ENCODE measurements around the gene FYN. TPM values are rescaled to one million over a fixed set of nuclear protein-coding genes. Genes with fewer than 3 reads are reported as not detected.

FYN gene
- total RNA-seq, 2 experiments from 2014 or later, result 521 to 547 TPM

DNA sequence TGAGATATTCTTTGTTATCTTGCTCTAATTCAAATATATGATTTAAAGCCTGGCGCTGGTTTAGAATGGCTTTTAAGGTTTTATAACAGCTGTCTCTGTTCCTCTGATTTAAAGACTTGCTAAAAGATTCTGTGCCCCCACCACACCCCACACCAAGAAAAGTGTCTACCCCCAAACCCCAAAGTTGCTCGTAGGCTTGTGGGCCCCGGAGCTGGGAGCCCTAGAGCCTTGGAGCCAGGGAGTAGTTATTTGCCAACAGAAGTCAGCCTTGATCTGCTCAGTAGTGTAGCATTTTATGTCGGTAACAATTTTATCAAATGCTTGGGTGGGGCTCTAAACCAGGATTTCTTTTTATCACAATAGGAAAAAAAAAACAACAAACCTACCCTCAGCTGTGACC, 162.3 kb downstream of the FYN start:
- POLR2A ChIA-PET, result interaction anchor here (1.0 kb wide), 1 partner anchor 282 kb away, joined by 3 read pairs; no protein-coding TSS in a partner anchor
- CTCF ChIA-PET, result interaction anchor here (0.5 to 1.9 kb wide), 12 partner anchors 12 to 334 kb away, joined by 3 to 6 read pairs (median 4); no protein-coding TSS in a partner anchor

DNA sequence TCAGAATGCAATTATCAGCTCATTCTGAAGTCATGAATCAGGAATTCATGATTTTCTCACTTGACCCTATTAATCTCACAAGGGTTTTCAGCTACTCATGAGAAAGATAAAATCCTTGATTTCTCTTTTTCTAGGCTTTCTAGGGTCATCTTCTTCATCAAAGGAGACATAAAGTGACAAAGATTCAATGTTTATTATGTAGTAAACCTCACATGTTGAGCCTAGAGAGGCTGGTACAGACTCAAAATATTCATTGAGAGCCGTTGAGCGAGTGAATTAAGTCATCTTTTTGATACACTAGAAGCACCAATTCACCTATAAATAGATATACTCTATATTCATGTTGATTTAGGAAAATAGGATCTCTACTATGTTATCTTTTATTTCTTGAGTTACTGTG, 162.8 kb downstream of the FYN start:
- POLR2A ChIA-PET, result interaction anchor here (1.0 kb wide), 1 partner anchor 282 kb away, joined by 3 read pairs; no protein-coding TSS in a partner anchor
- CTCF ChIA-PET, result interaction anchor here (0.5 to 1.9 kb wide), 15 partner anchors 12 to 334 kb away, joined by 3 to 6 read pairs (median 4); partner anchors contain the start of gene FYN

DNA sequence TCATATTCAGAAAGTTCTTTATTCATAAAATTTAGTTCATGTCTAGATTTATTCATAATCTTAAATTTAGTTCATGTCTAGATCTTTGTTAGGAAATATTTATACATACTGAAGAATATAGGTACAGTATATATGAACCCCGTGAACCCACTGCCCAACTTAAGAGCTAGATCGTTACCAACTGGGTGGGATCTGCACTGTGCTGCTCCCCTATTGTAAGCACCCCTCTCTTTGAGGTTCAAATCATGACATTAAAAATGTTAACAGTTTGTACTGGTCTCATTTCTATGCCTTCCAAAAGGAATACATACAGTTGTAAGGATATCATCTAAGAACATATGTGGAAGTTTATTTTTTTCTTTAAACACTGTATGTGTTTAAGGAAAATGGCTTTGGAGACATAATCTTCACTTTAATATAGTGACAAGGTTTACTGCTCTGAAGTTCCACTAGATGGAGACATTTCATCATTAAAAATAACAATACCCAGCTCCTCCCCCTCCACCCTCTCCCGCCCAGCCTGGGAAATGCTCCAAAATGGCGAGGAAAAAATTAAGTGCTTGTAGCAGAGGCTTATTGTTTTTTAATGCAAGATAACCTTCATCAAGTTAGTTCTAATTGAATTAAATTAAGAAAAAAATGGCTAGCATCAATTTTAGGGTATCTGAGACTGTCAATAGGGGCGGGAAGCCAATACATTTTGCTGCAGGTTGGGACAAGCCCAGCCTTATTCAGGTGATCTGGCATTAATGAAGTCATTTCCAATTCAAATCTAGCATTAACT, 163.4 kb downstream of the FYN start:
- POLR2A ChIA-PET, result interaction anchor here (1.0 kb wide), 1 partner anchor 283 kb away, joined by 3 read pairs; no protein-coding TSS in a partner anchor
- CTCF ChIA-PET, result interaction anchor here (0.6 to 1.9 kb wide), 18 partner anchors 13 to 335 kb away, joined by 3 to 6 read pairs (median 4); partner anchors contain the start of gene FYN

DNA sequence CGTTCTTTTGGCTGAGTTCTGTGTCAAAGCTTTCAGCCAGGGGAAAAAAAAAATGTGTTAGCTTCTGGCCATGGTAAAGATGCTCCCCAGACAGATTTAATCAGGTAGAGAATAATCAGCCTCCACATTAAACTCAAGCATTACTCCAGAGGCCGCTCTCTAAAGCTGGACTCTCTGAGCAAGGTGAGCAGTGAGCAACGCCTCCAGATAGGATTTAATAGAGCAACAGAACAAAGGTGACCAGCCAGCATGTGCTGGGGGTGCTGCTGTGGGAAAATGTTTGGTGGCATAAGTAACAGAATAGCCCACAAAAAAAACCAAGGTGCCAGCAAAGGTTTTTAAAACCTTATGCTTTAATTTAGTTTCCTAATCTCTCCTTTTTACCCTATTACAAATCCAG, 164.1 kb downstream of the FYN start:
- CTCF ChIA-PET, result interaction anchor here (1.0 to 1.7 kb wide), 6 partner anchors 115 to 335 kb away, joined by 3 to 4 read pairs (median 3); no protein-coding TSS in a partner anchor
- POLR2A ChIA-PET, result no interaction called here

DNA sequence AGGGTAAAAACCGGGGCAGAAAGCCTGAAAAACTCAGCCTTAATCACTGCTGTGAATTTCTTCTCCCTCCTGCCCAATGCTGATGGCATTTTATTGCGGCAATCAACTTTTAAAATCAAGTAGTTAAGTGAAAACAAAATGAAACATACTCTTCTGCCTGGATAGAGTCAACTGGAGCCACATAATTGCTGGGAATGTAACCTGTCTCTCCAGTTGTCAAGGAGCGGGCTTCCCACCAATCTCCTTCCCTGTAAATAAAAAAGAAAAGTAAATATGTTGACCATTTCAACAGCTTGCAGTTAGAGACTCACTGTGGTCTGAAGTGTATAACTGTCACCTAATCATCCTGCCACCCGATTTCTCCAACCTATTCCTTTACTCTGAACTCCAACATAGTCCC, 165.5 kb downstream of the FYN start:
- POLR2A ChIA-PET, result no interaction called here
- CTCF ChIA-PET, result no interaction called here

DNA sequence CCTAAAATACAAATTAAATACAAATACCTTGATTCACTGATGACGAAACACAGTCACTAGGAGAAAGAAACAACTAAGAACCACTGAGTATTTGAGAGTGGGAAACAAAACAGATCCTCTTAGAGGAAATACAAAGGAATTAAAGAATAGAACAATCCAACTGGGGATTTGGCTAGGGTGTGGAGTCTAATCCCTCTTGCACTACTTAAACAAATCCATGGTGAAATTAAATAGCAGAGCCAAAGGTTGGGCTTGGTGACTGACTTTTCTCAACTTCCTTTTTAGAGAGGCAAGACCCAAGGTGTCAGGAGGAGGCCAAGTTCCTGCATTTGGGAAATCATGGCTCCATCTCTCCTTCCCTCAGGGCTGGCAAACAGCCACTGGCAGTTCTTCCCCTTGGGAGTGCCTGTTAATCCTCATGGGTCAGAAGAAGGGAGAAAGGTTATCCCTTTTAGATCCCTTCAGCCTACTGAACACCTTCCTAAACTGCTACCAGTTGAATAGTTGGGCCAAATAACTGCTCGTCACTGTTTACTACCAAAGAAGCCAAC, 166.3 kb downstream of the FYN start:
- CTCF ChIA-PET, result no interaction called here

DNA sequence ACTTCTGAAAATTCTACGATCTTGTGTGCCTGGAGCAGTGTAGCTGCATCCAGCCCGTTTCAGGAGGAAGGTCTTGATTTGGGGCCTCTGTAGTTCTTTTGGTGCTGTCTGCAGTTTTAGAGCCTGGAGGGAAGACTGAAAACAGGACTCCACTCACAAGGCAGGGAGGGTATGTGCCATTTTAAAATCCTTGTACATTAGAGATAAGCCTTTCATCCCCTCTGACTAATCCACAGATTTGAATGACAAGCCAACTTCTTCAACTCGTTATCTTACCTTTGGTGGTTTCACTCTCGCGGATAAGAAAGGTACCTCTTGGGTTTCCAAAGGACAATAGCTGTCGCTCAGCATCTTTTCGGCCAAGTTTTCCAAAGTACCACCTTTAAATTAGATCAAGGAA, 169.5 kb downstream of the FYN start:
- ChIA-PET CTCF (no interaction called here), POLR2A (no interaction called here)

More for the DNA sequence above, 166.3 kb downstream of the FYN start:
- POLR2A ChIA-PET, result no interaction called here

DNA sequence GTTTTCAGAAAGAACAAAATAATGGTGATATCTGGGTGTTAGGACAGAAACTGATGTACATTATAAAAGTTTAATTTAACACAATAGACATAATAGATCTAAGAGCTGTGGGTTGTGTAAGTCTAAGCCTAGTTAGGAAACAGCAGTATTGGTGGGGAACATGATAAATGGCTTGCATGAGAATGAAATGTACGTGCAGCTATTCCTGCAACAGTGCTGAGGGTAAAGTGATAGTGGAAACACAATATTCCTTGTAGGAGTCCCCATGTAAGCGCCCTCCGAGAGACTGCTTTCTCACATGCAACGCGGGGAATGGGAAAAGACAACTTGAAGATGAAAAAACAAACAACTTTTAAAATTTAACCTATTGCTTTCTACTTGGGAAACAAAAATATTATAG, 171.0 kb downstream of the FYN start:
- ChIA-PET CTCF (no interaction called here), POLR2A (no interaction called here)

DNA sequence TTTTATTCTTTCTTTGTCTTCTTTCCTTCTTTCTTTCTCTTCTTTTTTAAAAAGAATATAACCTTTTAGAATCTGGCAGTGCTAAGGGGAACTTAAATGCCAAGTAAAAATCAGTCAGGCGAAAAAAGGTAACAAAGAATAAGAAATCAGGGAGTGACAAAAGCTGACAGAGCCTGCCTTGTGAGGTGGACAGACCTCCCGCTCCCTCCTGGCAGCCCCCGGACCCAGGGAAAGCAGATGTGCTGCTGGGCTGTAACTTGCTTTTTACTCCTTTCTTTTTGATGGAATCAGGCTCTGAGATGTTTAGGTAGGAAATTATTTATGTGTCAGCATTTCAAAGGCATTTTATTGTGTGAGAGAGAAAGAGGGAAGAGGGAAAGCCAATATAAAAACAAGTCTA, 172.1 kb downstream of the FYN start:
- POLR2A ChIA-PET, result no interaction called here
- CTCF ChIA-PET, result no interaction called here

DNA sequence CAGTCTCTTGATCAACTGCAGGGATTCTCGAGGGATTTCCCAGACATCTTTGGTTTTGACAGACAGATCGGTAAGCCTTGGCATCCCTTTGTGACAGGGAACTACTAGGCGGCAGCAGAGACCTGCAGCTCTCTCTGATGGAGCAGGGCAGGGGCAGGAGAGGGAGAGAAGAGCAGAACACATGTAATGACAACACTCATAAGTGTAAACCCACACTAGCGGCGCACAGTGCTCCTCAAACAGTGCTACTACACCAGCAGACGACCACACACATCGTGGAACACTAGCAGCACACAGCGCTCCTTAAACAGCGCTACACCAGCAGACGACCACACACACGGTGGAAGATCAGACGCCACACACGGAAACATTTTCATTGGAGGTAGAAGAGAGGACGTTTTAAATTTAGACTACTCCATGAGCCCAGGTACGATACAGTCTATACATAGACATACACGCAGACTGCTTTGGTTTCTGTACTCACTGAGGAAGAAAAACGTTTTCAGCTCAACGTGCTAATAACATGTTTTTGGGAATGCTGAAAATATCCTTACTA, 173.0 kb downstream of the FYN start:
- ChIA-PET POLR2A (no interaction called here), CTCF (interaction anchor here (0.7 kb wide), 1 partner anchor 36 kb away, joined by 3 read pairs; no protein-coding TSS in a partner anchor)

DNA sequence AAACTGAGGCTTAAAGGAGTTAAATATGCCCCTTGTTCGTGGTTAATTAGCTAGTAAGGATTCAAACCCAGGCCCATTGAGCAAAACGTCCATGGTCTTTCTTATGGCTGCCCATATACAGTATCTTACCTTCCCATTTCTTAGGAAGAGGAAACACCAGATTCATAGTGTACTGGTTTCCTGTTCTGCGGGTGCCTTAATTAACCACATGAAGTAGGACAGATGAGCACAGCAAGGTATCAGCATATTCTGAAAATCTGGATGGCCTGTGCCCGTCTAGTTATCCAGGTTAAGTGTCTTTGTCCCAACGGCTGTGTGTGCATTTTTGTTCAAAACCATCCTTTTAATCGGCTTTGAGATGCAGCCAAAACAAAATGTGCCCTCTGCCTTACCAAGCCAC, 174.1 kb downstream of the FYN start:
- POLR2A ChIA-PET, result no interaction called here

DNA sequence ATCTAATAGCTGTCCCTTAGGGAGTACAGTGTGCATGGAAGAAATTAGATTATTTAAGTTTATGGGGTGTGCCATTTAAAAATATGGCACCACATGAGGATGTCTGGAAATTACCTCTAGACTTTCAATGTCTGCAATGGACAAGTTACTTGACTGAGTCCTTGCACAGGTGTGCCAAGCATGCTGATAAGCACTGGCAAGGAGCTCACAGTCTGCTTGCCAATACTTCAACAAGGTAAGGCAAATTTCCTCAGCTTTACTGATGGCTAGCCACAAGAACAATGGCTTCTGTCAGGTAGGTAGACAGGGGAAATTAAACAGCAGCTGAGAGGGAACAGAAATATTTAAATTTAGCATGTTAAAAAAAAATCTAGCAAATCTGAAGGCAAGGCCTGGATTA, 176.4 kb downstream of the FYN start:
- CTCF ChIA-PET, result no interaction called here
- POLR2A ChIA-PET, result no interaction called here

More for the DNA sequence above, 174.1 kb downstream of the FYN start:
- CTCF ChIA-PET, result interaction anchor here (0.7 kb wide), 1 partner anchor 21 kb away, joined by 7 read pairs; no protein-coding TSS in a partner anchor

DNA sequence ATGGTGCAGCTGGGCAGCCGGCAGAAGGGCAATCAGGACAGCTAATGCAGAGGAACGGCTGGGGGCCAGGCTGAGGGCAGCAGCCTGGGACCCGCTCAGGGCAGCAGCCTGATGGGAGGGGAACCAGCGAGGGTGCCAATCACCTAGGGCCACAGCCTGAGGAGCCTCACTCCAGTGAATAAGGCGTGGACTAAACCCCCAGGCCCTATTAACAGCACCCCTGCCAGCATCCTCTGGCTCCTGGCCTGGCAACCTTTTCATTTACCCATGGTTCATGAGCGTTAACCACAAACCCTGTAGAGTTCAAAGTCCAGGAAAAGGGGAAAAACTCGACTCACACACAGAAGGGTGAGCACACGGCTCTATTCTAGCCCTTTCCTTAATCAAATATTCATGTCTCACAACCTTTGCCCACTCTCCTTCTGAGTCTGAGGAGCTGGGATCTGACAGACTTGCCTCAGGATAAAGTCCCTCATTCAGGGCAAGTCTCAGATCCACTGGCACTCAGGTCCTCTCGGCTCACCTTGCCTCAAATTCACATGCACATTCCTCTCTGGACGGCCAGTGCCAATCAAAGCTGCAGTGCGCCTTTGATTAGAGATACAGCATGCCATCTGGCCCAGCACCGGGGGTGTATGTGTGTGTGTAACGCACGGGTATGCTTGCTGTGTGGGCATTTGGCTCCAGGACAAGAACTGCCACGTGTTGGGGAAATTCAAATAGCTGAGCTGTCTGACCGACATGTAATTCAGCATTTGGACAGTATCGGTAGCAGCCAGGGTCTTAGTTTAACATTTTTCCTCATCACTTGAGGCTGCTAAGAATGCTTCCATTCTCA, 180.7 kb downstream of the FYN start:
- ChIA-PET CTCF (interaction anchor here (1.5 to 1.6 kb wide), 2 partner anchors 18 kb away, joined by 4 to 5 read pairs; no protein-coding TSS in a partner anchor), POLR2A (interaction anchor here (0.6 kb wide), 1 partner anchor 388 kb away, joined by 4 read pairs; no protein-coding TSS in a partner anchor)

DNA sequence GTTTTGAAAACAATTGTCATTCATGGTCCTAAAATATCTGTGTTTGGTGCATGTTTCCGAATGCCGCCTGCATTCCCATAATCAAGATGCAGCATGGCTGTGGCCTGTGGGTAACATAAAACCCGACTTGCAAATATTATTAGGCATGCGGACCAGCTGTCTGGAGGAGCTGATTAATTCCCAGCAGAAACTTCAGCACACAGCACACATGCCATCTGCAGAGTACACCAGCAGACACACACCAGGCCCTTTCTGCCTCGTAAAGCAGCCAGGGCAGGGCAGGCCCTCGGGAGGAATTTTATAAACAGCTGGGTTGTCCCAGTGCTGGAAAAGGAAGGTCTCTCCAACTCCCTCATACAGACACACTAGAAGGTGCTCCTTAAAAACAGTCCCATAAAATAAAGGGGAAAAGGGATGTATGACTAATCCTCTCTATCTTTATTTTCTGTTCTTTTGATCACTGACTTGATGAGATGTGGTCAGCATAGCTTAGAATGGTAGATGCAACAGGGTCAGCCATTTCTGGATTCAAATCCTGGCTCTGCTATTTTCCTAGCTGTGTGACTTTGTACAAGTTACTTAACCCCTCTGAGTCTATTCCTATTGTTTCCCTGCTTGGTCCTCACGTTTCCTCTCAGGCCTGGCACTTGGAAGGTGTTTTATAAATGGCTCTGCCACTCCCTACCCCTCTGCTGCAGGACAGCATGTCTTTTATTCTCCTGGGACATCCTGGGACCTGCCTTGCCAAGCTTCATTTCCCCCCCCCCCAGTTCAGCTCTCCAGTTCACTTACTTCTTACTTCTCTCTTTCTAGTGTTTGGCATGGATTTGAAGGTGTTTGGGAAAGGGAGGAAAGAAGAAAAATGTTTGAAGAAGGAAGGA, 181.7 kb downstream of the FYN start:
- ChIA-PET POLR2A (interaction anchor here (0.6 kb wide), 1 partner anchor 387 kb away, joined by 4 read pairs; no protein-coding TSS in a partner anchor), CTCF (interaction anchor here (1.1 to 1.5 kb wide), 2 partner anchors 19 to 283 kb away, joined by 3 to 4 read pairs; no protein-coding TSS in a partner anchor)

DNA sequence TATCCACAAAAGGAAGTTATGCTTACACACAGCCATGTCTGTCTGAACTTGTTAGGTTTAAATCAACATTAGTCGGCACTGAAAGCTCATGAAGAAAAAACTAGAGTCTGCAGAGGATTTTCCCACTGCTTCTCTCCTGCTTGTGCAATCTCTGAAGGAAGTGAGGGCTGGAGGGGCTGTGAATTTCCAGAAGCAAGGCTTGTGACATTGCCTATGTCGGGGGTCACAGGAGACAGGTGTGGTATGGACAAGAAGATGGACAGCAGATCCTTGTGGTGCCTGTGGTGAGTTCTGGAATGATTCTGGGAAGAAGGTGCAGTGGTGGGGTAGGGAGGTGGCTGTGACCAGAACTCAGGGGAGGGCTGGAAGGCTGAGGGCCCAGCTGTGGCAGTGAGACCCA, 183.3 kb downstream of the FYN start:
- POLR2A ChIA-PET, result no interaction called here
- CTCF ChIA-PET, result no interaction called here

DNA sequence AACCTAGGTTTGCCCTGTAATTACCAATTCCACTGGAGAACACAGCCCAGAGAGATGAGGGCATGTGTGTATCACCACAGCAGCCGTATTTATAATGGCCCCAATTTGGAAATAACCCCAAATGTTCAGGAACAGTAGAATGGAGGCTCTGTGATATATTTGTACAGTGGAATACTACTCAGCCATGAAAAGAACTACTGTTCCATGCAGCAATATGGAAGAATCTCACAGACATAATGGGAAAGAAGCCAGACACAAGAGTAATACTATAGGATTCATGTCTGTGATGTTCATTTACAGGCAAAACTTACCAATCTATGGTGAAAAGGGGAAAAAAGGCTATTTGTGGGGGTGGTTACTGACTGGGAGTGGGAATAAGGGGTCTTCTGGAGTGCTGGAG, 183.8 kb downstream of the FYN start:
- CTCF ChIA-PET, result no interaction called here
- POLR2A ChIA-PET, result no interaction called here

DNA sequence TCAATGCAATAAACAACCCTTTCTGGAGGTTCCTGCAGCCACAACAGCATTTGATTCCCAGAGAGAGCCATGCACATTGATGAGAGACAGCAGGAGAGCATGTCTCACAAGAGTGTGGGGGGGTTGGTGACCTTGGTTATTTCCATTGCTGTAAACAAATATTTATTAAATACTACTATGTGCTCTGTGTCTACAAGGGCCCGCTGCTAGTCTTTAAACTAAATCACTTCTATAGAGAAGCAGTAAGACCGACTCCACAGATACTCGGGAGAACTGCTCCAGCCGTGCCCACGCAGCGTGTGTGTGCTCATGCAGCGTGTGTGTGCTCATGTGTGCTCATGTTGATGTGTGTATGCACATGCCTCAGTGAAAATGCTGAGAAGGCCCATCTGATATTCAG, 184.9 kb downstream of the FYN start:
- CTCF ChIA-PET, result no interaction called here
- POLR2A ChIA-PET, result no interaction called here

DNA sequence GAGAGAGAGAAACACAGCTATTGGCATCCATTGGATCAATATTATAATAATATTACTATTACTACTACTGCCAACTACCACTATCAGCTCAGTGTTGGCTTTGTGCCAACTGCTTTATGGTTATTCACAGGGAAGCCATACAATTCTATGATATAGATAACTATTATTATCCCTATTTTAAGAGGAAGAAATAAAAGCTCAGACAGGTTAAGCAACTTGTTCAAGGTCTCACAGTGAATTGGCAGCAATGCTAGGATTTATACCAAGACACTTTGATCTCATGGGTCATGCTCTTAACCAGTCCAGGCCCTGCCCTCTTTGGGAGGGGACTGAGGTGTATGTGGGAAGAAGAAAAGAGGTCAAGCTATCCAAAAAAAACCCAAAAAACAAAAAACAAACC, 185.6 kb downstream of the FYN start:
- CTCF ChIA-PET, result no interaction called here
- POLR2A ChIA-PET, result interaction anchor here (0.5 kb wide), 1 partner anchor 59 kb away, joined by 4 read pairs; no protein-coding TSS in a partner anchor

DNA sequence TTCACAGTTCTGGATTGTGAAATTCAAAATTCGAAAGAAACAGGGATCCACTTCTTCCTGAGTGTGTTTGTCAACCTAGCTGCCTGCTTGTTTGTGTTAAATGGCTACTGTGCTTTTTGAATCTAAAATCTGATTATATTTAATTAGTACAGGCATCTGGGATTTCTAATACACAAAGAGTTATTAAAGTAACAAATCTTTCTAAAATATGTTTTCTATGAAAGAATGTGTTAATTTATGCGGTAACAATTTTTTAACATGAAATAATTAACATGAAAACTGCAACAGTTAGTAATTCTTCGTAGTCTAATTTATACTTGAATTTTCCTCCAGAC, 186.4 kb downstream of the FYN start:
- CTCF ChIA-PET, result no interaction called here
- POLR2A ChIA-PET, result no interaction called here
